Endothelial cell of umbilical vein (primary cell): ENCODE measurements around the gene GSTO1. TPM values are rescaled to one million over a fixed set of nuclear protein-coding genes. Genes with fewer than 3 reads are reported as not detected.

Experiments
- BruUV-seq: library from RNA; stranded (reverse); fragments of 400-500 nt; replicated peaks from 2 replicates; lab custom pipeline; 2021; lab: Mats Ljungman, UMichigan
- CTCF ChIA-PET: fragments of 300-600, 350-600 bp; sonication (Branson Sonifier 250); formaldehyde crosslinking; loops from one replicate; lab custom pipeline; 2021; ENCODE audit warnings: antibody characterized with exemption, inconsistent platforms; lab: Charles Lee
- POLR2A ChIA-PET: fragments of 300-600, 350-600 bp; sonication (Branson Sonifier 250); formaldehyde crosslinking; loops from one replicate; lab custom pipeline; 2021; ENCODE audit warnings: antibody characterized with exemption, inconsistent platforms; lab: Charles Lee
- DNase-seq: peaks from one replicate; pipeline ENCODE4 v3.0.0-alpha.2; 2011; ENCODE audit warnings: low read depth, low spot score
- FAIRE-seq: peaks from 2 replicates; lab custom pipeline; 2011; peaks lifted over from hg19 to GRCh38; lab: Jason Lieb, UNC
- H2AFZ ChIP-seq: 2 replicates; pipeline ENCODE4 v1.6.0; 2012; ENCODE audit warnings: low read depth, low read length, control low read depth, inconsistent platforms
- H3K27ac ChIP-seq: 2 replicates; pipeline ENCODE4 v1.5.1; 2011; ENCODE audit warnings: low read depth, mild to moderate bottlenecking, control low read depth, low read length, moderate library complexity; ENCODE audit not compliant: insufficient read depth
- H3K27me3 ChIP-seq, 2 experiments: 2 replicates each; pipeline versions ENCODE4 v1.6.0 to v1.6.1; 2011; ENCODE audit warnings: low read length in 2 of 2, mixed read lengths in 1 of 2; ENCODE audit not compliant: control insufficient read depth in 2 of 2, insufficient read depth in 2 of 2
- H3K36me3 ChIP-seq, 2 experiments: 2 replicates in 1 of 2; 3 replicates in 1 of 2; pipeline ENCODE4 v1.5.1; 2011; ENCODE audit warnings: low read length in 2 of 2, mild to moderate bottlenecking in 1 of 2, moderate library complexity in 1 of 2; ENCODE audit not compliant: control insufficient read depth in 2 of 2, insufficient read depth in 2 of 2; ENCODE audit errors: extremely low read depth in 1 of 2
- H3K4me1 ChIP-seq: 3 replicates; pipeline ENCODE4 v1.5.1; 2011; ENCODE audit warnings: mild to moderate bottlenecking, low read length; ENCODE audit not compliant: control insufficient read depth, insufficient read depth; ENCODE audit errors: extremely low read depth
- H3K4me2 ChIP-seq: 2 replicates; pipeline ENCODE4 v1.6.1; 2011; ENCODE audit warnings: low read length, control low read depth, mixed read lengths; ENCODE audit not compliant: insufficient read depth
- H3K4me3 ChIP-seq, 3 experiments: fragments of 200-600 bp in 1 of 3; sonication (generic), shearing (Covaris generic) in 1 of 3; replicated peaks in 1 of 3; 2 replicates each; pipeline ENCODE4 v1.5.1; 2011 to 2016; ENCODE audit warnings: control low read depth in 3 of 3, low read length in 3 of 3, mild to moderate bottlenecking in 2 of 3, inconsistent platforms in 1 of 3, low read depth in 1 of 3, moderate library complexity in 1 of 3; ENCODE audit not compliant: insufficient read depth in 1 of 3
- H3K79me2 ChIP-seq: 2 replicates; pipeline ENCODE4 v1.6.0; 2012; ENCODE audit warnings: low read length, inconsistent platforms; ENCODE audit not compliant: control insufficient read depth, insufficient read depth
- H3K9ac ChIP-seq: replicated peaks from 2 replicates; pipeline ENCODE3; 2011; ENCODE audit warnings: low read length, control low read depth; ENCODE audit not compliant: insufficient read depth; ENCODE audit errors: extremely low read depth
- H3K9me1 ChIP-seq: replicated peaks from 3 replicates; pipeline ENCODE4 v1.6.0; 2011; ENCODE audit warnings: mild to moderate bottlenecking, low read length; ENCODE audit not compliant: control insufficient read depth, insufficient read depth; ENCODE audit errors: extremely low read depth
- H3K9me3 ChIP-seq: replicated peaks from 2 replicates; pipeline ENCODE4 v1.5.1; 2012; ENCODE audit warnings: low read length, inconsistent platforms; ENCODE audit not compliant: control insufficient read depth, insufficient read depth
- H4K20me1 ChIP-seq: replicated peaks from 2 replicates; pipeline ENCODE3; 2011; ENCODE audit warnings: mild to moderate bottlenecking, low read length; ENCODE audit not compliant: control insufficient read depth, insufficient read depth; ENCODE audit errors: extremely low read depth
- CTCF ChIP-seq, 2 donors: IDR thresholded peaks; 1 replicate in 1 of 2; 2 replicates in 1 of 2; pipeline ENCODE4 v1.5.1; 2011; ENCODE audit warnings: low read length in 2 of 2, mild to moderate bottlenecking in 2 of 2, moderate library complexity in 2 of 2, control low read depth in 1 of 2, inconsistent platforms in 1 of 2, low read depth in 1 of 2; ENCODE audit not compliant: insufficient read depth in 1 of 2; ENCODE audit errors: extremely low read depth in 1 of 2
- EZH2 ChIP-seq: IDR thresholded peaks from 2 replicates; pipeline ENCODE4 v1.6.1; 2012; ENCODE audit warnings: borderline replicate concordance, low read depth, mild to moderate bottlenecking, moderate library complexity, low read length, inconsistent platforms; ENCODE audit not compliant: severe bottlenecking
- FOS ChIP-seq: IDR thresholded peaks from 2 replicates; pipeline ENCODE4 v1.6.1; 2011; ENCODE audit warnings: mild to moderate bottlenecking, low read length, moderate library complexity, borderline replicate concordance; ENCODE audit not compliant: insufficient read depth
- GATA2 ChIP-seq: IDR thresholded peaks from 2 replicates; pipeline ENCODE4 v1.7.0; 2011; ENCODE audit warnings: low read depth, mild to moderate bottlenecking, moderate library complexity, mixed read lengths, low read length; ENCODE audit not compliant: insufficient read length, insufficient read depth
- JUN ChIP-seq: IDR thresholded peaks from 2 replicates; pipeline ENCODE4 v1.6.1; 2011; ENCODE audit warnings: borderline replicate concordance, low read depth; ENCODE audit not compliant: insufficient read length, insufficient read depth
- MAX ChIP-seq: IDR thresholded peaks from 2 replicates; pipeline ENCODE4 v1.6.1; 2011; ENCODE audit not compliant: insufficient read depth, insufficient read length
- MYC ChIP-seq: IDR thresholded peaks from one replicate; pipeline ENCODE4 v1.6.1; 2011; ENCODE audit warnings: mild to moderate bottlenecking, low read depth, low read length
- POLR2A ChIP-seq: IDR thresholded peaks from 2 replicates; pipeline ENCODE4 v1.6.1; 2012; ENCODE audit warnings: low read depth, mild to moderate bottlenecking, control low read depth, low read length
- POLR2AphosphoS5 ChIP-seq: IDR thresholded peaks from 2 replicates; pipeline ENCODE4 v1.6.1; 2012; ENCODE audit warnings: low read depth, mild to moderate bottlenecking, control low read depth, low read length, moderate library complexity; ENCODE audit not compliant: insufficient read depth
- dilution Hi-C: fragments of 300-500 bp; cut with MboI; formaldehyde crosslinking; loops from one replicate; pipeline ENCODE4 v1.15.0; 2019; ENCODE audit warnings: low sequenced_read_pairs; ENCODE audit not compliant: extremely low pct_ligation_motif_present
- intact Hi-C: fragments of 100-400 bp; cut with micrococcal nuclease; formaldehyde crosslinking; loops from one replicate; pipeline ENCODE4 v1.10.0; 2022
- polyA plus RNA-seq, 4 experiments: library from polyadenylated mRNA; depleted of rRNA in 3 of 4; stranded (reverse) in 3 of 4; unstranded in 1 of 4; fragments of >200 nt; gene quantifications; 2 replicates each; pipeline versions ENCODE4 v1.2.1 to v1.2.3, GENCODE V29; 2011 to 2012; ENCODE audit warnings: missing spikeins in 1 of 4
- total RNA-seq: library from RNA; stranded (reverse); gene quantifications from 2 replicates; pipeline ENCODE4 v1.2.3, GENCODE V29; 2021

Gene GSTO1
- total and polyA plus RNA-seq, 2 donors (not counting 3 experiments of a cell fraction or from before 2014, with no cell fraction given) = 124 to 211 TPM

- TSS peak; percentile 96 for BruUV-seq
- TF ChIP-seq CTCF (IDR thresholded peaks at IDR 0.05; ENCODE audit: extremely low read depth in 1 of 2, insufficient read depth in 1 of 2, low read depth in 1 of 2, low read length in 2 of 2) = no peak
- peak; percentile 69 for TF ChIP-seq FOS
- peak; percentile 38 for TF ChIP-seq GATA2
- no peak for TF ChIP-seq MYC
- TF ChIP-seq POLR2AphosphoS5 = peak; percentile 71
- no peak for TF ChIP-seq MAX
- TF ChIP-seq EZH2 = no peak
- peak; percentile 78 for TF ChIP-seq JUN
- TF ChIP-seq POLR2A = peak; percentile 58
- Histone ChIP-seq H3K9me3 (no peaks in the 10 kb centered on the region), H3K27ac (peak overlapping the region; percentile 99), H3K4me3 (peak overlapping the region; percentile 65 to 99 (median 82)), H3K79me2 (peaks cover 51% of the 10 kb centered on the region), H3K9ac (peak overlapping the region; percentile 98), H4K20me1 (no peaks in the 10 kb centered on the region), H3K4me1 (peaks cover 51% of the 10 kb centered on the region), H3K4me2 (peak overlapping the region; percentile 99), H3K36me3 (peaks cover 6 to 8% of the 10 kb centered on the region in 2 experiments), H3K27me3 (no peaks in the 10 kb centered on the region), H3K9me1 (no peaks in the 10 kb centered on the region), H2AFZ (no peak overlapping the region)
- FAIRE-seq (peak; percentile 69), DNase-seq (peak; percentile 94)
- intact Hi-C loops = loop anchor here (2.0 to 5.0 kb wide), 3 partner anchors 211 to 368 kb away; no protein-coding TSS in a partner anchor
- ChIA-PET POLR2A (interaction anchor here (2.0 kb wide), 1 partner anchor 14 kb away, joined by 9 read pairs; the partner anchor contains the start of gene GSTO2), CTCF (interaction anchor here (1.0 to 3.2 kb wide), 10 partner anchors 9 to 367 kb away, joined by 3 to 28 read pairs (median 4); partner anchors contain the start of genes GSTO2 and SFR1)
- dilution Hi-C loops = no loop called here
Observed at GRCh38 chr10:104255311-104255981, 754 bp downstream of the GSTO1 start.
